Transverse colon (tissue), 4 donors: ENCODE results near the gene ADK. TPM values are rescaled to one million over a fixed set of nuclear protein-coding genes. Genes with fewer than 3 reads are reported as not detected.

ENCODE experiments used
- DNase-seq: peaks from one replicate; pipeline ENCODE4 v3.0.0-alpha.2; 2019
- H3K27ac ChIP-seq, 4 donors: fragments of 200-600 bp; sonication (generic); 2 replicates each; pipeline ENCODE4 v1.5.1; 2016 to 2018; ENCODE audit warnings: inconsistent platforms in 4 of 4
- H3K27me3 ChIP-seq: fragments of 200-600 bp; sonication (generic); 2 replicates; pipeline ENCODE4 v1.5.1; 2017; ENCODE audit warnings: inconsistent platforms
- H3K36me3 ChIP-seq, 4 donors: fragments of 200-600 bp; sonication (generic); 2 replicates each; pipeline ENCODE4 v1.5.1; 2017 to 2019; ENCODE audit warnings: inconsistent platforms in 4 of 4
- H3K4me1 ChIP-seq, 4 donors: fragments of 200-600 bp; sonication (generic); 2 replicates each; pipeline ENCODE4 v1.5.1; 2017 to 2020; ENCODE audit warnings: inconsistent platforms in 4 of 4
- H3K4me3 ChIP-seq, 4 donors: fragments of 200-600 bp; sonication (generic); 1 replicate in 1 of 4; 2 replicates in 3 of 4; pipeline versions ENCODE4 v1.5.1 to v1.6.1; 2017 to 2019; ENCODE audit warnings: inconsistent platforms in 4 of 4
- H3K9me3 ChIP-seq, 2 donors: fragments of 200-600 bp; sonication (generic); 2 replicates each; pipeline ENCODE4 v1.5.1; 2017 to 2019; ENCODE audit warnings: inconsistent platforms in 2 of 2
- CTCF ChIP-seq, 5 experiments: fragments of 200-600 bp in 3 of 5; fragments of 450-650 bp in 2 of 5; sonication (generic) in 3 of 5; IDR thresholded peaks; 1 replicate in 2 of 5; 2 replicates in 3 of 5; pipeline ENCODE4 v1.5.1; 2016 to 2017; ENCODE audit warnings: antibody characterized with exemption in 5 of 5, inconsistent platforms in 3 of 5, mild to moderate bottlenecking in 2 of 5, moderate library complexity in 1 of 5
- EP300 ChIP-seq: sonication (generic); formaldehyde crosslinking; IDR thresholded peaks from one replicate; pipeline ENCODE4 v1.6.1; 2017; ENCODE audit warnings: antibody characterized with exemption, low read depth
- POLR2A ChIP-seq: fragments of 450-650 bp; IDR thresholded peaks from one replicate; pipeline ENCODE4 v1.6.1; 2016; ENCODE audit warnings: antibody characterized with exemption, mild to moderate bottlenecking, moderate library complexity
- POLR2AphosphoS5 ChIP-seq, 3 donors: sonication (generic); formaldehyde crosslinking; IDR thresholded peaks; one replicate each; pipeline ENCODE4 v1.6.1; 2016; ENCODE audit warnings: antibody characterized with exemption in 3 of 3
- WGBS, 2 donors: methylation state at CpG; one replicate each; pipeline ENCODE4 v1.1.5; 2018; ENCODE audit warnings: low coverage in 1 of 2; 5-methylcytosine and 5-hydroxymethylcytosine counted together
- in situ Hi-C, 4 donors: fragments of 200-750 bp; cut with MboI; loops; one replicate each; pipeline versions ENCODE4 v1.15.0 to v1.15.1; 2017; ENCODE audit warnings: low sequenced_read_pairs in 3 of 4, low pct_ligation_motif_present in 1 of 4, low pct_unique_long_range_greater_than_20kb in 1 of 4
- intact Hi-C: fragments of 100-400 bp; cut with DNase I; formaldehyde crosslinking; loops from one replicate; pipeline ENCODE4 v1.15.1; 2023; ENCODE audit warnings: low total_unique reads
- total RNA-seq, 4 donors: library from RNA; depleted of rRNA; stranded (reverse); fragments of >200 nt; gene quantifications; one replicate each; pipeline ENCODE4 v1.1.0, GENCODE V29; 2016

Gene ADK
- total RNA-seq, 4 donors from 2014 or later = 6.8 to 25.2 (median 14.8) TPM

GRCh38 chr10:74544106-74544505 lies 393.1 kb downstream of the ADK start:
- no peaks in the 10 kb centered on the region for H3K4me1 ChIP-seq
- 90% methylated on average over 2 of the region's 2 CpGs; no CpG with 5 or more reads in 1 of the 2 donors for WGBS, 2 donors
- no peaks in the 10 kb centered on the region for H3K36me3 ChIP-seq
- TF ChIP-seq CTCF (IDR thresholded peaks at IDR 0.05) (no peak), EP300 (no peak), POLR2A (no peak), POLR2AphosphoS5 (IDR thresholded peaks at IDR 0.05) (no peak)
- DNase-seq = no peak
- intact Hi-C loops (no loop called here), in situ Hi-C loops (no loop called here)
- H3K4me3 ChIP-seq = no peak overlapping the region
- H3K9me3 ChIP-seq = no peaks in the 10 kb centered on the region
- H3K27ac ChIP-seq = no peak overlapping the region
- no peaks in the 10 kb centered on the region for H3K27me3 ChIP-seq

- Histone ChIP-seq H3K4me3 (no peak overlapping the region), H3K4me1 (no peaks in the 10 kb centered on the region), H3K27ac (no peak overlapping the region), H3K9me3 (no peaks in the 10 kb centered on the region), H3K36me3 (no peaks in the 10 kb centered on the region), H3K27me3 (no peaks in the 10 kb centered on the region)
- WGBS, 2 donors = 33 to 76% methylated on average over 2 of the region's 2 CpGs
- intact Hi-C loops (no loop called here), in situ Hi-C loops (no loop called here)
- no peak for DNase-seq
- TF ChIP-seq EP300 = no peak
- no peak for TF ChIP-seq CTCF (IDR thresholded peaks at IDR 0.05)
- TF ChIP-seq POLR2A = no peak
- no peak for TF ChIP-seq POLR2AphosphoS5 (IDR thresholded peaks at IDR 0.05)
These were observed 397.7 kb downstream of the ADK start for GRCh38 chr10:74548676-74549075.

- 96 to 100% methylated on average over 2 of the region's 2 CpGs for WGBS, 2 donors
- no peaks in the 10 kb centered on the region for H3K36me3 ChIP-seq
- H3K4me3 ChIP-seq = no peak overlapping the region
- intact Hi-C loops = no loop called here
- TF ChIP-seq POLR2A (no peak), EP300 (no peak), CTCF (IDR thresholded peaks at IDR 0.05) (no peak), POLR2AphosphoS5 (IDR thresholded peaks at IDR 0.05) (no peak)
- in situ Hi-C loops = no loop called here
- no peak overlapping the region for H3K27ac ChIP-seq
- H3K4me1 ChIP-seq = no peaks in the 10 kb centered on the region
- no peak for DNase-seq
- no peaks in the 10 kb centered on the region for H3K9me3 ChIP-seq
- no peaks in the 10 kb centered on the region for H3K27me3 ChIP-seq
These were observed 405.2 kb downstream of the ADK start for GRCh38 chr10:74556072-74556705.

GRCh38 chr10:74557098-74557497 lies 406.1 kb downstream of the ADK start:
- intact Hi-C loops = no loop called here
- DNase-seq = no peak
- 77 to 79% methylated on average over 1 of the region's 1 CpG for WGBS, 2 donors
- in situ Hi-C loops = no loop called here
- H3K4me3 ChIP-seq = no peak overlapping the region
- no peaks in the 10 kb centered on the region for H3K9me3 ChIP-seq
- H3K27me3 ChIP-seq = no peaks in the 10 kb centered on the region
- H3K4me1 ChIP-seq = no peaks in the 10 kb centered on the region
- H3K27ac ChIP-seq = no peak overlapping the region
- TF ChIP-seq POLR2A (no peak), POLR2AphosphoS5 (IDR thresholded peaks at IDR 0.05) (no peak), EP300 (no peak), CTCF (IDR thresholded peaks at IDR 0.05) (no peak)
- no peaks in the 10 kb centered on the region for H3K36me3 ChIP-seq
